GM19452 (cell line): ENCODE results near the gene SLX1A.
"Not testable (repeated sequence)": the region's sequence is repeated elsewhere in the genome, so short reads cannot be mapped to it uniquely, and the experiment has no call there.

Source experiments
- ATAC-seq: cut with Tn5 transposase; IDR thresholded peaks from one replicate; pipeline ENCODE4 v1.9.1; 2021; ENCODE audit not compliant: unreplicated experiment

Gene SLX1A

GRCh38 chr16:30193615-30194014, at the start of gene SLX1A, which contains the start of gene BOLA2B:
SLX1A (plus strand) TSS chr16:30193875; CDS start chr16:30194085, 210 bp downstream.
BOLA2B (minus strand) TSS chr16:30193666; CDS start chr16:30193595, 71 bp downstream.
- peak; percentile 84 for ATAC-seq

GRCh38 chr16:30144017-30144416, 49.7 kb upstream of the SLX1A start:
- no peak for ATAC-seq

DNA sequence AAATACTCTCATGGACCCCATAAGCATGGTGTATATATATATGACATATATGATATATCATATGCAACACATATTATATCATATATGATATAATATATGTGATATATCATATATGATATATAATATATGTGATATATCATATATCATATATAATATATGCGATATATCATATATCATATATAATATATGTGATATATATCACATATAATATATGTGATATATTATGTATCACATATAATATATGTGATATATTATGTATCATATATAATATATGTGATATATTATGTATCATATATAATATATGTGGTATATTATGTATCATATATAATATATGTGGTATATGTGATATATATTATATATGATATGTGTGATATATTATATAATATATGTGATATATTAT, 48.8 kb upstream of the SLX1A start:
- no peak for ATAC-seq

- no peak for ATAC-seq
Observed at GRCh38 chr16:30145657-30146056, 48.0 kb upstream of the SLX1A start.

- no peak for ATAC-seq
Observed at GRCh38 chr16:30147843-30148510, 45.7 kb upstream of the SLX1A start.

- no peak for ATAC-seq
Observed at GRCh38 chr16:30149250-30149930, 44.3 kb upstream of the SLX1A start.

GRCh38 chr16:30151091-30151490, 42.6 kb upstream of the SLX1A start:
- no peak for ATAC-seq

- no peak for ATAC-seq
Observed at GRCh38 chr16:30152517-30152916, 41.2 kb upstream of the SLX1A start.

DNA sequence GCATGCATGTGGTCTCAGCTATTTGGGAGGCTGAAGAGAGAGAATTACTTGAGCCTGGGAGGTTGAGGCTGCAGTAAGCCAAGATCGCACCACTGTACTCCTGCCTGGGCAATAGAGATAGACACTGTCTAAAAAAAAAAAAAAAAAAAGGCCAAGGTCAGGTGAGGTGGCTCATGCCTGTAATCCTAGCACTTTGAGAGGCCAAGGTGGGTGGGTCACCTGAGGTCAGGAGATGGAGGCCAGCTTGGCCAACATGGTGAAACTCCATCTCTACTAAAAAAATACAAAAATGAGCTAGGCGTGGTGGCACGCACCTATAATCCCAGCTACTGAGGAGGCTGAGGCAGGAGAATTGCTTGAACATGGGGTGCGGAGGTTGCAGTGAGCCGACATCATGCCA, 38.5 kb upstream of the SLX1A start:
- no peak for ATAC-seq

- no peak for ATAC-seq
Observed at GRCh38 chr16:30157214-30157613, 36.5 kb upstream of the SLX1A start.

GRCh38 chr16:30163538-30163937, 30.1 kb upstream of the SLX1A start:
- no peak for ATAC-seq

- peak; percentile 61 for ATAC-seq
Observed at GRCh38 chr16:30166202-30166902, 27.3 kb upstream of the SLX1A start.

DNA sequence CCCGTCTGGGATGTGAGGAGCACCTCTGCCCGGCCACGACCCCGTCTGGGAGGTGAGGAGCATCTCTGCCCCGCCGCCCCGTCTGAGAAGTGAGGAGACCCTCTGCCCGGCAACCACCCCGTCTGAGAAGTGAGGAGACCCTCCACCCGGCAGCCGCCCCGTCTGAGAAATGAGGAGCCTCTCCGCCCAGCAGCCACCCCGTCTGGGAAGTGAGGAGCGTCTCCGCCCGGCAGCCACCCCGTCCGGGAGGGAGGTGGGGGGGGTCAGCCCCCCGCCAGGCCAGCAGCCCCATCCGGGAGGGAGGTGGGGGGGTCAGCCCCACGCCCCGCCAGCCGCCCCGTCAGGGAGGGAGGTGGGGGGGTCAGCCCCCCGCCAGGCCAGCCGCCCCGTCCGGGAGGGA, 24.9 kb upstream of the SLX1A start:
- not testable (repeated sequence) for ATAC-seq

- ATAC-seq = not testable (repeated sequence)
Observed at GRCh38 chr16:30169416-30169815, 24.3 kb upstream of the SLX1A start.

- ATAC-seq = not testable (repeated sequence)
Observed at GRCh38 chr16:30170145-30170544, 23.5 kb upstream of the SLX1A start.

DNA sequence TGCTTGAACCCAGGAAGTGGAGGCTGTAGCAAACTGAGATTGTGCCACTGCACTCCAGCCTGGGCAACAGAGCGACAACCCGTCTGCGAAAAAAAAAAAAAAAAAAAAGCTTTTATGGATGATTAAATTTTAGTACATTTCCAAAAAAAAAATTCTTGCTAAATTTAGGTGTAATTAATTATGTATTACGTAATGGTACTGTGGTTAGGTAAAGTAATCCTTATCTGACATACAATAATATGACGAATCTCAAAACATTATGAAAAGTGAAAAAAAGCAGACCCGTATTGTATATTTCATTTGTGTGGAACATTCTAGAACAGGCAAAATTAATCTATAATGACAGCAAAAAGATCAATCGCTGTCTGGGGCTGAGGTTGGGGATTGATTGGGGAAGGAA, 20.6 kb upstream of the SLX1A start:
- no peak for ATAC-seq

- not testable (repeated sequence) for ATAC-seq
Observed at GRCh38 chr16:30176876-30177275, 16.8 kb upstream of the SLX1A start.

DNA sequence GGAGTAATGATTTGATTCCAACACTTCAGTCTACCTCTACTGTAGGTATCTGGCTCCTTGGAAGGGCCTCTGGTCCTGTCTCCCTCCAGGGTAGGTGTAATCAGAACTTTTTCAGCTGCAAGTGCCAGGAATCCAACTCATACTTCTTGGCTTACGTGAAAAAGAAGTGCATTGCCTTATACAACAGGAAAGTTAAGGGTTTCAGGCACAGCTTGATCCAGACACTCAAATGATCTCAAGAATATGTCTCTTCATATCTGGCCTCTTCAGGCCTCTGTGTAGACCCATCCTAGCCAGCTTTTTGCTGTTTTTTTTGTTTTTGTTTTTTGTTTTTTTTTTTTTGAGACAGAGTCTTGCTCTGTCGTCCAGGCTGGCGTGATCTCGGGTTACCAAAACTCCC, 14.5 kb upstream of the SLX1A start:
- ATAC-seq = no peak

DNA sequence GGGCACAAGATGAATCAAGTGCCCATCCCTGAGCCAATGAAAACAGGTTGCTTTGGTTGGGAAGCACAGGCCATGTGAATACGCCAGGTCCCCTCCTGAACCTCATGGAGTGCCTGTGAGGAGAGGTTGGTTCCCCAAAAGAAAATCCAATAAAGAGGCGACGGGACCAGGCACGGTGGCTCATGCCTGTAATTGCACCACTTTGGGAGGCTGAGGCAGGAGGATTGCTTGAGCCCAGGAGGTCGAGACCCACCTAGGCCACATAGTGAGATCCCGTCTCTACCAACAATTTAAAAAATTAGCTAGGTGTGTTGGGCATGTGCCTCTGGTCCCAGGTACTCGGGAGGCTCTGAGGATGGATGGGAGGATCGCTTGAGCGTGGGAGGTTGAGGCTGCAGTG, 13.7 kb upstream of the SLX1A start:
- ATAC-seq = no peak

- ATAC-seq = no peak
Observed at GRCh38 chr16:30180741-30181140, 12.9 kb upstream of the SLX1A start.

DNA sequence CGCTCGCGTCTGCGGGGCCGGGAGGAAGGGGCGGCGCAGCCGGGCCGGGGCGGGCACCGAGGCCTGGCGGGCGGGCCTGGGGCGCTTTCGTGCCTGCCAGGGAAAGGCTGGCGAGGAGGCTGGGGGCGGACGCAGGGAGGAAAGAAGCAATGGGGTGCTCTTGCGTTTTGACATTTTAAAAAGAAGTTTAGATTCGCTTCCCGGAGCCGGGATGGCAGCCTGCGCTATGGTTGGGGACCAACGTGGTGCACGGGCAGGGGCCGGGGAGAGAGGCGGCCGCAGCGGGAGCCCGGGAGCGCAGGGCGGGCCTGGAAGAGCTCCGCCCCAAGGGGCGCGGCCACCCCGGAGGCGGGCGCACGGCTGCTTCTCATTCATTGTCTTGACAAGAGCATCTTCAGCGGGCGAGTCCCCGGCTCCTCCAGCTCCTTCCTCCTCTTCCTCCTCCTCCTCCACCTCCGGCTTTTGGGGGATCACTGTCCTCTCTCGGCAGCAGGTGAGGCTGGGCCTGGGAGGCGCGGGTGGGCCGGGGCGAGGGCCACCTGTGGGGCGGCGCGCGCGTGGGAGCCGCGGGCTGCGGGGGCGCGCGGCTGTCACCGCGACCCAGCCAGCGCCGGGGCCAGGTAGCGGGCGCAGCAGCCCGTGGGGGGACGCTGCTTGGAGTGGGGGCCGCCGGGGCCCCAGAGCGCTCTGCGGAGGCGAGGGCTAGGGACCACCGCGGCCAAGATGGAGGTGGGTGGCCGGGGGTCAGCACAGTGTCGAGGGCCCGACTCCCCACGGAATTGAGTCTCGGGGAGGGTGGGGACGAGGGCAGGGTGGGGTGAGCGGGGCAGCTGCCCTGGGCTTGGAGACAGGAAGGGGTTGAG, 10.2 kb upstream of the SLX1A start, which contains the start of gene CORO1A:
CORO1A (plus strand) TSS at position 370 of the 863 bp plus-strand sequence. CDS start 1,608 bp downstream, outside the sequence.
- peak; percentile 53 for ATAC-seq
